CD14-positive monocyte (primary cell): ENCODE results near the gene RAB1B. TPM values are rescaled to one million over a fixed set of nuclear protein-coding genes. Genes with fewer than 3 reads are reported as not detected.

Experiments
- DNase-seq, 3 donors: peaks; one replicate each; pipeline ENCODE4 v3.0.0-alpha.2; 2011 to 2022
- H2AFZ ChIP-seq: 2 replicates; pipeline ENCODE4 v1.6.0; 2012; ENCODE audit warnings: mild to moderate bottlenecking, low read depth, low read length, inconsistent platforms; ENCODE audit not compliant: insufficient read depth, poor library complexity, severe bottlenecking
- H3K27ac ChIP-seq, 2 donors: 1 replicate in 1 of 2; 2 replicates in 1 of 2; pipeline ENCODE4 v1.5.1; 2012 to 2013; ENCODE audit warnings: low read length in 2 of 2, control low read depth in 1 of 2, inconsistent platforms in 1 of 2, low read depth in 1 of 2, mild to moderate bottlenecking in 1 of 2
- H3K27me3 ChIP-seq, 2 donors: one replicate each; pipeline versions ENCODE4 v1.6.0 to v1.6.1; 2011 to 2013; ENCODE audit warnings: low read length in 2 of 2; ENCODE audit not compliant: control insufficient read depth in 2 of 2, insufficient read depth in 2 of 2
- H3K36me3 ChIP-seq, 2 donors: replicated peaks in 1 of 2; 1 replicate in 1 of 2; 2 replicates in 1 of 2; pipeline versions ENCODE4 v1.5.1 to v1.6.1; 2012 to 2013; ENCODE audit warnings: low read length in 2 of 2, control low read depth in 1 of 2, inconsistent platforms in 1 of 2, mild to moderate bottlenecking in 1 of 2; ENCODE audit not compliant: insufficient read depth in 2 of 2, control insufficient read depth in 1 of 2
- H3K4me1 ChIP-seq, 2 donors: 1 replicate in 1 of 2; 2 replicates in 1 of 2; pipeline versions ENCODE4 v1.5.1 to v1.6.1; 2012 to 2013; ENCODE audit warnings: low read length in 2 of 2, control low read depth in 1 of 2, inconsistent platforms in 1 of 2, mild to moderate bottlenecking in 1 of 2, moderate library complexity in 1 of 2; ENCODE audit not compliant: insufficient read depth in 2 of 2, control insufficient read depth in 1 of 2
- H3K4me2 ChIP-seq: replicated peaks from 2 replicates; pipeline ENCODE3; 2012; ENCODE audit warnings: low read length, moderate library complexity, mild to moderate bottlenecking; ENCODE audit not compliant: poor library complexity, severe bottlenecking; ENCODE audit errors: extremely low read depth
- H3K4me3 ChIP-seq, 3 experiments: fragments of 200-600 bp in 1 of 3; sonication (generic) in 1 of 3; replicated peaks in 1 of 3; 1 replicate in 2 of 3; 2 replicates in 1 of 3; pipeline ENCODE4 v1.5.1; 2011 to 2013; ENCODE audit warnings: low read length in 3 of 3, mild to moderate bottlenecking in 3 of 3, control low read depth in 2 of 3, low read depth in 2 of 3, inconsistent platforms in 1 of 3, moderate library complexity in 1 of 3
- H3K79me2 ChIP-seq: 2 replicates; pipeline ENCODE4 v1.6.0; 2012; ENCODE audit warnings: mild to moderate bottlenecking, control low read depth, inconsistent platforms, low read length, moderate library complexity; ENCODE audit not compliant: insufficient read depth
- H3K9ac ChIP-seq: 2 replicates; pipeline ENCODE4 v1.6.0; 2017; ENCODE audit warnings: low read length, mild to moderate bottlenecking; ENCODE audit not compliant: insufficient read depth, poor library complexity, severe bottlenecking
- H3K9me3 ChIP-seq, 2 donors: replicated peaks in 1 of 2; 1 replicate in 1 of 2; 2 replicates in 1 of 2; pipeline versions ENCODE4 v1.5.1 to v1.6.1; 2012 to 2013; ENCODE audit warnings: low read length in 2 of 2, control low read depth in 1 of 2; ENCODE audit not compliant: control insufficient read depth in 1 of 2, insufficient read depth in 1 of 2
- H4K20me1 ChIP-seq: 2 replicates; pipeline ENCODE4 v1.6.0; 2012; ENCODE audit warnings: mild to moderate bottlenecking, low read length, control low read depth, moderate library complexity; ENCODE audit not compliant: insufficient read depth
- H3K27ac Mint-ChIP-seq, 7 donors: one replicate each; pipeline ENCODE4 v1.8.0; 2020; ENCODE audit warnings: mild to moderate bottlenecking in 7 of 7, mixed read lengths in 7 of 7, moderate library complexity in 6 of 7, inconsistent platforms in 2 of 7
- H3K27me3 Mint-ChIP-seq, 3 donors: one replicate each; pipeline ENCODE4 v1.8.0; 2021 to 2022; ENCODE audit warnings: low read depth in 3 of 3, mild to moderate bottlenecking in 3 of 3, mixed read lengths in 3 of 3, moderate library complexity in 3 of 3, inconsistent platforms in 1 of 3
- H3K36me3 Mint-ChIP-seq, 2 donors: one replicate each; pipeline ENCODE4 v1.8.0; 2020; ENCODE audit warnings: mixed read lengths in 2 of 2, inconsistent platforms in 1 of 2, mild to moderate bottlenecking in 1 of 2
- H3K4me1 Mint-ChIP-seq: one replicate; pipeline ENCODE4 v1.8.0; 2020; ENCODE audit warnings: mild to moderate bottlenecking, mixed read lengths
- H3K4me3 Mint-ChIP-seq, 2 donors: one replicate each; pipeline ENCODE4 v1.8.0; 2020; ENCODE audit warnings: mild to moderate bottlenecking in 2 of 2, mixed read lengths in 2 of 2, moderate library complexity in 1 of 2
- H3K9me3 Mint-ChIP-seq, 7 donors: one replicate each; pipeline ENCODE4 v1.8.0; 2020 to 2022; ENCODE audit warnings: mixed read lengths in 7 of 7, mild to moderate bottlenecking in 6 of 7, moderate library complexity in 6 of 7, inconsistent platforms in 2 of 7
- WGBS: methylation state at CpG from one replicate; pipeline ENCODE4 v1.1.5; 2013; ENCODE audit warnings: missing lambda C conversion rate; ENCODE audit not compliant: insufficient coverage; 5-methylcytosine and 5-hydroxymethylcytosine counted together
- intact Hi-C, 2 donors: fragments of 100-400 bp; cut with micrococcal nuclease; formaldehyde crosslinking; loops; one replicate each; pipeline versions ENCODE4 v1.15.0 to v1.15.1; 2023
- polyA plus RNA-seq, 3 donors: library from polyadenylated mRNA; depleted of rRNA in 1 of 3; unstranded in 2 of 3; stranded (reverse) in 1 of 3; fragments of 300-500 nt in 2 of 3; fragments of >200 nt in 1 of 3; fragmentation: Illumina TruSeq in 2 of 3; gene quantifications; 1 replicate in 2 of 3; 2 replicates in 1 of 3; pipeline ENCODE4 v1.2.3, GENCODE V29; 2012 to 2021
- TF ChIP-seq, protein P1 (sequence below): fragments of 200-600 bp; IDR thresholded peaks from one replicate; pipeline ENCODE4 v1.8.0; 2022; ENCODE audit warnings: antibody characterized with exemption, mild to moderate bottlenecking

The RAB1B gene
- polyA plus RNA-seq, 3 donors, result 17.9 to 90.5 (median 18.8) TPM

DNA sequence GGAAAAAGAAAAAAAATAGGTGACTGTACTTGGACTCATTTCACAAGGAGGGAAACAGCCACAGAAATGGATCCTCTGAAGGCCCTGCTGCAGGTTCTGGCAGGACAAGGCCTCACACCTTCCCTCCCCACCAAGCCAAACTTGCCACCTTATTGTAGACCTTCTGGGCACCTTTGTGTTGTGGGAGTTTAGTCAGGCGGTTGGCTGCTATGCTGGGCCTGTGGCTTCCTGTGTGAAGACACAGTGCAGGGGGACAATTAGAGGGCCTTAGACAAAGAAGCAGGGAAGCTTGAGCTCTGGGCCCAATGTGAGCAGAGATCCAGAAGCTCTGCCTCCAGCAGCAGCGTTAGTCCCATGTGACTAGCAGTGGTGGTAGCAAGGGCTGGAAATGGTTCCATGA lies 4.2 kb downstream of the RAB1B start:
- peaks cover 87% of the 10 kb centered on the region for H4K20me1 ChIP-seq
- no peak overlapping the region for H3K9ac ChIP-seq
- Mint-ChIP-seq H3K27me3 (peaks cover 6 to 11% (median 7%) of the 10 kb centered on the region in 3 donors), H3K4me1 (peaks cover 33% of the 10 kb centered on the region), H3K27ac (peak overlapping the region in 1 of 7 donors; percentile 50), H3K9me3 (no peaks in the 10 kb centered on the region), H3K4me3 (no peak overlapping the region), H3K36me3 (peaks cover 59 to 65% of the 10 kb centered on the region in 2 donors)
- H3K9me3 ChIP-seq, result no peaks in the 10 kb centered on the region
- no peak overlapping the region for H3K27ac ChIP-seq
- no peak for DNase-seq
- peaks cover 0 to 3% of the 10 kb centered on the region in 2 donors for H3K27me3 ChIP-seq
- peaks cover 21 to 31% of the 10 kb centered on the region in 2 donors for H3K4me1 ChIP-seq
- no peak overlapping the region for H3K4me3 ChIP-seq
- H2AFZ ChIP-seq, result no peak overlapping the region
- 91% methylated on average over 1 of the region's 2 CpGs for WGBS
- intact Hi-C loops, result no loop called here
- H3K79me2 ChIP-seq, result peaks cover 41% of the 10 kb centered on the region
- TF ChIP-seq, protein P1, sequence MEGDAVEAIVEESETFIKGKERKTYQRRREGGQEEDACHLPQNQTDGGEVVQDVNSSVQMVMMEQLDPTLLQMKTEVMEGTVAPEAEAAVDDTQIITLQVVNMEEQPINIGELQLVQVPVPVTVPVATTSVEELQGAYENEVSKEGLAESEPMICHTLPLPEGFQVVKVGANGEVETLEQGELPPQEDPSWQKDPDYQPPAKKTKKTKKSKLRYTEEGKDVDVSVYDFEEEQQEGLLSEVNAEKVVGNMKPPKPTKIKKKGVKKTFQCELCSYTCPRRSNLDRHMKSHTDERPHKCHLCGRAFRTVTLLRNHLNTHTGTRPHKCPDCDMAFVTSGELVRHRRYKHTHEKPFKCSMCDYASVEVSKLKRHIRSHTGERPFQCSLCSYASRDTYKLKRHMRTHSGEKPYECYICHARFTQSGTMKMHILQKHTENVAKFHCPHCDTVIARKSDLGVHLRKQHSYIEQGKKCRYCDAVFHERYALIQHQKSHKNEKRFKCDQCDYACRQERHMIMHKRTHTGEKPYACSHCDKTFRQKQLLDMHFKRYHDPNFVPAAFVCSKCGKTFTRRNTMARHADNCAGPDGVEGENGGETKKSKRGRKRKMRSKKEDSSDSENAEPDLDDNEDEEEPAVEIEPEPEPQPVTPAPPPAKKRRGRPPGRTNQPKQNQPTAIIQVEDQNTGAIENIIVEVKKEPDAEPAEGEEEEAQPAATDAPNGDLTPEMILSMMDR, result no peak
- H3K36me3 ChIP-seq, result peaks cover 49 to 60% of the 10 kb centered on the region in 2 donors
- no peak overlapping the region for H3K4me2 ChIP-seq

DNA sequence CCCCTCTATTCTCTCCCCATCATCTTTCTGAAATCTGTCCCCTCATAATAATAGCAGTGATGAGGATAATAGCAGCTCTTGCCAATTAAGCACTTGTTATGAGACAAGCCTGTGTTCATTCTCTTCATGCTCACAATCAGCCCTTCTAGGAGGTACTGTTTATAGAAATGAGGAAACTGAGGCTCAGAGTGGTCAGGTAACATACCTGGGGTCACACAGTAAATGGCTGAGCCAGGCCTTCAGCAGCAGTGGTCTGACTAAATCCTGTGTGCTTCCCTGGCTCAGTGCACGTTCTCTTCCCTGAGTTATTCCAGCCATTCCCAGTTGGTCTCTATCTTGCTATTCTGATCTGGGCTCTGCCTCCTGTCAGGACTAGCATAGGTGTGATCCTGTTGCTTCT lies 5.8 kb downstream of the RAB1B start:
- peaks cover 59 to 70% of the 10 kb centered on the region in 2 donors for H3K36me3 Mint-ChIP-seq
- Histone ChIP-seq H3K4me1 (peaks cover 14 to 25% of the 10 kb centered on the region in 2 donors), H3K9me3 (no peaks in the 10 kb centered on the region), H3K27me3 (peaks cover 3 to 15% of the 10 kb centered on the region in 2 donors), H4K20me1 (peaks cover 90% of the 10 kb centered on the region), H3K27ac (no peak overlapping the region), H2AFZ (no peak overlapping the region), H3K4me2 (no peak overlapping the region), H3K9ac (no peak overlapping the region), H3K4me3 (no peak overlapping the region), H3K79me2 (peaks cover 34% of the 10 kb centered on the region), H3K36me3 (peaks cover 49 to 60% of the 10 kb centered on the region in 2 donors)
- H3K27ac Mint-ChIP-seq, result peak overlapping the region in 1 of 7 donors; percentile 48
- peaks cover 13 to 21% (median 17%) of the 10 kb centered on the region in 3 donors for H3K27me3 Mint-ChIP-seq
- DNase-seq, result no peak
- H3K4me3 Mint-ChIP-seq, result no peak overlapping the region
- TF ChIP-seq, protein P1, result no peak
- intact Hi-C loops, result no loop called here
- H3K9me3 Mint-ChIP-seq, result peaks cover 0 to 3% (median 0%) of the 10 kb centered on the region in 7 donors
- H3K4me1 Mint-ChIP-seq, result peaks cover 29% of the 10 kb centered on the region
- 100% methylated on average over 1 of the region's 1 CpG for WGBS
